Left renal cortex interstitium (tissue), 4 donors: ENCODE measurements around the gene GOLGA8S. TPM values are rescaled to one million over a fixed set of nuclear protein-coding genes. Genes with fewer than 3 reads are reported as not detected.
"Not testable (repeated sequence)": the region's sequence is repeated elsewhere in the genome, so short reads cannot be mapped to it uniquely, and the experiment has no call there.

Source experiments
- DNase-seq, 4 donors: peaks; one replicate each; pipeline ENCODE4 v3.0.0-alpha.2; 2013; ENCODE audit warnings: low read depth in 4 of 4, low spot score in 2 of 4, missing footprints in 1 of 4
- polyA plus RNA-seq, 4 donors: library from polyadenylated mRNA; unstranded; fragments of 120-200 nt; gene quantifications; one replicate each; pipeline ENCODE4 v1.2.1, GENCODE V29; 2013; ENCODE audit not compliant: insufficient read length in 4 of 4

The GOLGA8S gene
- polyA plus RNA-seq, 4 donors, result 0.41 to 2.0 (median 1.1) TPM

DNA sequence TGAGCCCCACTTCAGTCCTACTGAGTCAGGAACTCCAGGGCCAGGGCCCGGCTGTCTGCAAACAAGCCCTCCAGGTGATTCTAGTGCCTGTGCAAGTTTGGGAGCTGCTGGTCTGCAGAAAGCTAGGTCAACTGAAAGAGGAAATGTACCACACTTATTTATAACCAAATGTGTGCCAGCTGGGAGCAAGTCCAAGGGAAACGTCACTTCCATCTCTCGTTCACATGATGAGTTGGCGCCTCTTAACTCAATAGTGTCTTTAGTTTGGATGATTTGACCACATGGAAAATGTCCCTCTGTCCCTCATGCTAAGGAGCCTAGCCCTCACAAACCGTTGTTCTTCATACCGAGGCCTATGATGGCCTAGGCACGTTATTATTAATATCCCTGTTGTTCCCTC is 43.2 kb downstream of the GOLGA8S start:
- DNase-seq, result no peak

DNA sequence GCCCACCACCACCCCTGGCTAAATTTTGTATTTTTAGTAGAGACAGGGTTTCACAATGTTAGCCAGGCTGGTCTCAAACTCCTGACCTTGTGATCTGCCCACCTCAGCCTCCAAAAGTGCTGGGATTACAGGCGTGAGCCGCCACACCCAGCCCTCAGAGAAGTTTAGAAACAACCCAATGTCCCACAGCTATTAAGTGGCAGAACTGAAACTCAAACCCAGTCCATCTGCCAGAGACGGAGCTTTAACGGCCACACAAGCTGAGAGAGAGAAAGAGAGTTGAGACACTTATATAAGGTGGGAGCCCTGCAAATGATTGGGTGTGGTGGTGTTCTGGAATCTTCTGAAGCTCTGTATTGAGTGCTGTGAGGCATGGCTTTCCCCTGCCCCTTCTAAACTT is 43.8 kb downstream of the GOLGA8S start:
- DNase-seq, result not testable (repeated sequence)

DNA sequence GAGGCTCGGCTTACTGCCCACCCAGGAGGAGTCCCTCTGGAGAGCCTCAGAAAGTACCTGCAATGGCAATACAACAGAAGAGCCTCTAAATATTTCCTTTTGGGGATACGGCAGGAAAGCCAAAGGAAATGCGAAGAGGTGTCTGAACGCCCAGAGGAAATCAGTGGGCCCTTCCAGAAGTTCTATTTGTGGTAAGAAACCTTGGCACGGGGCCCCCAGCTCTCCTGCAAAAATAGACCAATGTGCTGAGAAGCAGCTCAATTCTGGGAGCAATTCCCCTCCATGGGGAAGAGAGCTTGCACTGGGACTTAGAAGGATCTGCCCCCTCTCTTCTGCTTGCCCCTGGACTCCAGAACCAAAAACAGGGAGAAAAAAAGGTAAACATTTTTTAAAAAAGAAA is 44.7 kb downstream of the GOLGA8S start:
- not testable (repeated sequence) for DNase-seq

DNA sequence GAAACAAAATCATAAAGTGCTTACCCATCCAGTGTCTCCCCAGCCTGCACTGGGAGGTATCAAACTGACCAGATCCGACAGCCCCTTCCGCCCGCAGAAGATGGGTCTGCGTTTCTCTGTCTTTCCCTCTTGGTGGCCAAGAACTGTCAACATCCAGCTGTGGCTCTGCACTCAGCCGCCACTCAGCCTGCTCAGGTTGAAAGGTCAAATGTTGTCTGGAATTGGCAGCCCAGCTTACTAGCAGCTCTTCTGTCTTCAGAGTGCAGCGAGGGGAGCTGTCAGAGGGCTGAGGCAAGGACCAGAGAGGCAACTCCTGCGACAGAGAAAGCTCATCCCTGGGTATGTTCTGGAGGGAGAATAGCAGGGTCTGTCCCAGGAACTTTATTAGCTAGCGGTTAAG is 47.1 kb downstream of the GOLGA8S start:
- DNase-seq, result no peak

DNA sequence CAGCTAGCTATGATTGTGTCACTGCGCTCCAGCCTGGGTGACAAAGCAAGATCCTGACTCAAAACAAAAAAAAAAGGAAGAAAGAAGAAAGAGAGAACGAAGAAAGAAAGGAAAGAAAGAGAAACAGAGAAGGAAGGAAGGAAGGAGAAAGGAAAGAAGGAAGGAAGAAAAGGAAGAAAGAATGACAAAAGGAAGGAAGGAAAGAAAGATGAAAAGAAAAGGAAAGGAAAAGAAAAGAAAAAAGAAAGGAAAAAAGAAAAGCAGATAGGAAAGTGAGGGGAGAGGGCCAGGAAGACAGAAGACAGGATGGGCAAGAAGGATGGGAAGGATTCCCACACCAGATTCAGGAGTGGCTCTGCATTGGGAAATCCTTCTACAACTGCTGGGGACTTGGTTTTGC is 47.6 kb downstream of the GOLGA8S start:
- no peak for DNase-seq

DNA sequence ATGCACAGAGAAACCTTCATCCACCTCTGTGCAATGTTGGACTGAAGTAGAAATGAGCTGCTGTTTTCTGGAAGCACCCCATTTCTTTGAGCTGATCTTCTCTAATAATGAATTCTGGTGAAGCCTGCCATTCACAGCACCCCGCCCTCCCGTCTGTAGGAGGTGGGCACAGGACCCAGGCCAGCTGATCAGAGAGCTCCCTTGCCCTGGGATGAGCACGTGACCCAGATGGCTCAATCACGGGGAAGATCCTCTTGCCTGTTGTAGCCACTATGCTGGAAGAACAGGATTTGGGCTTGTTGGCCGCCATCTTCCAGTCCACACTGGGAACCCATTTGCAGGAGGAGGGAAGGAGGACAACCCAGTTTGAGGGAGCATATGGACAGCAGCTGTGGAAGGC is 48.0 kb downstream of the GOLGA8S start:
- DNase-seq, result no peak

DNA sequence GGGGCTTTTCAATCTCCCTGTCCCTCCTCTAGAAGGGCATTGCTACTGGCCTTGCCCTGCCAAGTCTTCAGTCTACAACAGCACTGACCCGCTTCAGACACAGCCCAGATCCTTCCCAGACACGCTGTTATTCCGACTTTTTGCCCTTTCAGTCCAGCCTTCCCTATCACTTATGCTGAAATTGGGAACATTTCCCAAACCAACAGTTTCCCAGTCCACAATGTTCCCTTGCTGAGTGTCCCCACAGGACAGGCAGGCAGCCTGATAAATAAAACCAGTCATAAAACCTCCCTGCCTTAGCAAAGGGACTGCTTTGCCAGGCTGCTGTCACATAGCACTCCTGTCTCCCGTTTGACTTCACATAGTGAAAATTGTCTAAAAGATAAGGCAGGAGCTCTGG is 49.0 kb downstream of the GOLGA8S start:
- no peak for DNase-seq

DNA sequence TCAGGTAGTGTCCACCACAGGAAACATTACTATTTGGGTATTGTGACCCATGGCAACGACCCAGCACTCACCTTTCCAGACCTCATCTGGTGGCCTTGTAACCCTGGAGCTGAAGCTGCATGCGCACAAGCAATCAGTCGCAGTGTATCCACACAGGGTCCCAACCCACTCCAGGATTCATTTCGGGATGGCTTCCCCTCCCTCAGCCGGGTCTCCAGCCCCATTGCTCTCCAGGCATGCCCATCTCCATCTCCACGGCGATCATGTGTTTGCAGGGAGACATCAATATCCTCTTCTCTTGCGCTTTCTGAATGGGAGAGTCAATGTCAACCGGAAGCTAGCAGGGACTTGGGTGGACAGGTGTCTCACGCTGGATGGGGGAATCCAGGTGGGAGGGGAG is 57.3 kb downstream of the GOLGA8S start:
- DNase-seq, result no peak

DNA sequence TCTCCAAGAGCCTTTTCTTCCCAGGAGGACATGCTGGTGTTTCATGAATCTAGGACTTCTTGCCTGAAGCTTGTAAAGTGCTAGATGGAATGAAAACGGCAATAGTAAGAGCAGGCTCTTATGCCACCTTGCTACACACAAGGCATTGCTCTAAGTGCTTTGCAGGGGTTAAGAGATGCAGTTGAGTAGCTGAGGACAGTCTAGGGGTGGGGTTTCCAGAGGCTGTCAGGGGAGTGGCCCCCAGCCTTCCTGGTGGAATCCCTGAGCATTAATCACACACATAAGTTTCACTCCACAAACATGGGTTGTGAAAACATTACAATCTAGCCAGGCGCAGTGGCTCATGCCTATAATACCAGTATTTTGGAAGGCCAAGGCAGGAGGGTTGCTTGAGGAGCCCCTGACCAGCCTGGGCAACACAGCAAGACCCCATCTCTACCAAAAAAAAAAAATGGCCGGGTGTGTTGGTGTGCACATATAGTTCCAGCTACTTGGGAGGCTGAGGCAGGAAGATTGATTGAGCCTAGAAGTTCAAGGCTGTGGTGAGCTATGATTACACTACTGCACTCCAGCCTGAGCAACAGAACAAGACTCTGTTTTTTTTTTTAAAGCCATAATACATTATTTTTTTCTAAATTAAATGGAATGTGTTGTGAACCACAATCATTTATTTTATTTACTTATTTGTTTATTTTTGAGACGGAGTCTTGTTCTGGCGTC is 58.5 kb downstream of the GOLGA8S start:
- DNase-seq, result not testable (repeated sequence)

Other genes with a start within 250 kb of the GOLGA8S start
- gene GOLGA6L1, start 217.9 kb upstream of the GOLGA8S start, polyA plus RNA-seq, result not detected
- gene GOLGA6L26, start 20.6 kb upstream of the GOLGA8S start, polyA plus RNA-seq, result not detected
- gene GOLGA6L2, start 92.5 kb downstream of the GOLGA8S start, polyA plus RNA-seq, result not detected
- 1 to 10 TPM in 3 of 4 donors, under 1 TPM in 1; 0.69 to 3.1 (median 1.4) TPM for gene MKRN3, start 210.9 kb downstream of the GOLGA8S start, polyA plus RNA-seq